K562 (cell line): ENCODE measurements around the gene FASTKD1.

ENCODE experiments used
- CBX5 ChIP-seq: IDR thresholded peaks from 2 replicates; pipeline ENCODE4 v1.6.1; 2014; ENCODE audit warnings: low read depth, borderline replicate concordance
- CXXC5 ChIP-seq: fragments of 250-450 bp; sonication (Bioruptor Pico); IDR thresholded peaks from 2 replicates; pipeline ENCODE4 v1.8.0; 2022; ENCODE audit warnings: inconsistent platforms, mild to moderate bottlenecking, moderate library complexity
- EP300 ChIP-seq: IDR thresholded peaks from 2 replicates; pipeline ENCODE4 v1.6.1; 2012; ENCODE audit warnings: low read length, improper control_type of control experiment
- EZH2 ChIP-seq: IDR thresholded peaks from 2 replicates; pipeline ENCODE4 v1.6.1; 2012; ENCODE audit warnings: low read depth, mild to moderate bottlenecking, inconsistent platforms, low read length, borderline replicate concordance
- FOXM1 ChIP-seq, 2 experiments: fragments of 450-650 bp in 1 of 2; sonication (generic) in 1 of 2; formaldehyde crosslinking in 1 of 2; IDR thresholded peaks; 2 replicates each; pipeline versions ENCODE4 v1.6.1 to v1.9.0; 2017 to 2022; ENCODE audit warnings: low read depth in 2 of 2, mild to moderate bottlenecking in 2 of 2, missing genetic modification reagents in 1 of 2, moderate library complexity in 1 of 2
- MTF1 ChIP-seq: fragments of 250-450 bp; sonication (Bioruptor Pico); IDR thresholded peaks from 2 replicates; pipeline ENCODE4 v1.9.0; 2021; ENCODE audit warnings: moderate library complexity, mild to moderate bottlenecking, inconsistent platforms, borderline replicate concordance
- NR2C2 ChIP-seq, 2 experiments: fragments of 200-800 bp in 1 of 2; sonication (Bioruptor generic) in 1 of 2; sonication (generic) in 1 of 2; formaldehyde crosslinking in 1 of 2; IDR thresholded peaks; 2 replicates each; pipeline versions ENCODE4 v1.6.1 to v1.8.0; 2016 to 2022; ENCODE audit warnings: mild to moderate bottlenecking in 1 of 2, missing compliant biosample characterization in 1 of 2, missing genetic modification characterization in 1 of 2, missing genetic modification reagents in 1 of 2
- POLR2A ChIP-seq: fragments of 450-650 bp; conservative IDR thresholded peaks from 2 replicates; pipeline ENCODE4 v1.6.1; 2016
- POLR3A ChIP-seq: IDR thresholded peaks from 2 replicates; pipeline ENCODE4 v1.6.1; 2011; ENCODE audit warnings: borderline replicate concordance, mild to moderate bottlenecking, moderate library complexity; ENCODE audit not compliant: insufficient read length, insufficient read depth; ENCODE audit errors: extremely low read depth
- RBM15 ChIP-seq: fragments of 200-400 bp; formaldehyde crosslinking; IDR thresholded peaks from 2 replicates; pipeline ENCODE4 v1.6.1; 2018; ENCODE audit warnings: mild to moderate bottlenecking, low read length, moderate library complexity; ENCODE audit not compliant: insufficient read depth
- ZNF121 ChIP-seq: sonication (generic); formaldehyde crosslinking; conservative IDR thresholded peaks from 2 replicates; pipeline ENCODE4 v1.8.0; 2022; ENCODE audit warnings: missing genetic modification reagents
- ZNF274 ChIP-seq: IDR thresholded peaks from 2 replicates; pipeline ENCODE4 v1.6.1; 2011; ENCODE audit warnings: low read depth, mild to moderate bottlenecking, low read length, moderate library complexity, borderline replicate concordance
- TF ChIP-seq, protein P1 (sequence below), 3 experiments: IDR thresholded peaks in 2 of 3; conservative IDR thresholded peaks in 1 of 3; 2 replicates each; pipeline ENCODE4 v1.5.1; 2011 to 2012; ENCODE audit warnings: low read length in 3 of 3, mild to moderate bottlenecking in 3 of 3, control low read depth in 2 of 3, improper control_type of control experiment in 1 of 3, inconsistent platforms in 1 of 3, low read depth in 1 of 3, mixed read lengths in 1 of 3, moderate library complexity in 1 of 3; ENCODE audit not compliant: insufficient read depth in 2 of 3
- TF ChIP-seq, protein P2 (sequence below): fragments of 450-650 bp; formaldehyde crosslinking; IDR thresholded peaks from 2 replicates; pipeline ENCODE4 v1.4.0; 2022; ENCODE audit warnings: missing genetic modification characterization

DNA sequence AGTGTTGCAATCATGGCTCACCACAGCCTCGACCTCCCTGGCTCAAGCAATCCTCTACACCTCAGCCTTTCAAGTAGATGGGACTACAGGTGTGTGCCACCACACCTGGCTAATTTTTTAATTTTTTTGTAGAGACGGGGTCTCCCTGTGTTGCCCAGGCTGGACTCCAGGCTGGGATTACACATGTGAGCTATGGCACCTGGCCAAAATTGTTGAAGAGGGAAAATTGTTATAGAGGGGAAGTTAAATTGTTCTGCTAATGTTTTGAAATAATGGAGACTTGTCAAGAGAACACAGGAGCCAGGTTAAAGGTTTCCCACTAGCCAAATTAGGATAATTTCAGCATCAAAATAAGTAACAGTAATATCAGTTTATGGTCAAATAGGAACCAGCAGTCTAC is 35.6 kb upstream of the FASTKD1 start:
- TF ChIP-seq, protein P1, sequence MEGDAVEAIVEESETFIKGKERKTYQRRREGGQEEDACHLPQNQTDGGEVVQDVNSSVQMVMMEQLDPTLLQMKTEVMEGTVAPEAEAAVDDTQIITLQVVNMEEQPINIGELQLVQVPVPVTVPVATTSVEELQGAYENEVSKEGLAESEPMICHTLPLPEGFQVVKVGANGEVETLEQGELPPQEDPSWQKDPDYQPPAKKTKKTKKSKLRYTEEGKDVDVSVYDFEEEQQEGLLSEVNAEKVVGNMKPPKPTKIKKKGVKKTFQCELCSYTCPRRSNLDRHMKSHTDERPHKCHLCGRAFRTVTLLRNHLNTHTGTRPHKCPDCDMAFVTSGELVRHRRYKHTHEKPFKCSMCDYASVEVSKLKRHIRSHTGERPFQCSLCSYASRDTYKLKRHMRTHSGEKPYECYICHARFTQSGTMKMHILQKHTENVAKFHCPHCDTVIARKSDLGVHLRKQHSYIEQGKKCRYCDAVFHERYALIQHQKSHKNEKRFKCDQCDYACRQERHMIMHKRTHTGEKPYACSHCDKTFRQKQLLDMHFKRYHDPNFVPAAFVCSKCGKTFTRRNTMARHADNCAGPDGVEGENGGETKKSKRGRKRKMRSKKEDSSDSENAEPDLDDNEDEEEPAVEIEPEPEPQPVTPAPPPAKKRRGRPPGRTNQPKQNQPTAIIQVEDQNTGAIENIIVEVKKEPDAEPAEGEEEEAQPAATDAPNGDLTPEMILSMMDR (IDR thresholded peaks at IDR 0.05 in 2 of 3, conservative IDR thresholded peaks at IDR 0.05 in 1 of 3; ENCODE audit: insufficient read depth in 2 of 3, low read depth in 1 of 3, low read length in 3 of 3): no peak
- TF ChIP-seq POLR3A: no peak
- no peak for TF ChIP-seq CXXC5 (CRISPR knock-in tag)
- TF ChIP-seq RBM15: no peak
- TF ChIP-seq CBX5: no peak
- TF ChIP-seq FOXM1 (IDR thresholded peaks at IDR 0.05; ENCODE audit: low read depth): no peak
- TF ChIP-seq FOXM1 (CRISPR knock-in tag; IDR thresholded peaks at IDR 0.05; ENCODE audit: low read depth): no peak
- no peak for TF ChIP-seq POLR2A
- TF ChIP-seq EZH2: no peak
- no peak for TF ChIP-seq NR2C2 (CRISPR knock-in tag; IDR thresholded peaks at IDR 0.05)
- no peak for TF ChIP-seq NR2C2 (tag; IDR thresholded peaks at IDR 0.05)
- TF ChIP-seq, protein P2, sequence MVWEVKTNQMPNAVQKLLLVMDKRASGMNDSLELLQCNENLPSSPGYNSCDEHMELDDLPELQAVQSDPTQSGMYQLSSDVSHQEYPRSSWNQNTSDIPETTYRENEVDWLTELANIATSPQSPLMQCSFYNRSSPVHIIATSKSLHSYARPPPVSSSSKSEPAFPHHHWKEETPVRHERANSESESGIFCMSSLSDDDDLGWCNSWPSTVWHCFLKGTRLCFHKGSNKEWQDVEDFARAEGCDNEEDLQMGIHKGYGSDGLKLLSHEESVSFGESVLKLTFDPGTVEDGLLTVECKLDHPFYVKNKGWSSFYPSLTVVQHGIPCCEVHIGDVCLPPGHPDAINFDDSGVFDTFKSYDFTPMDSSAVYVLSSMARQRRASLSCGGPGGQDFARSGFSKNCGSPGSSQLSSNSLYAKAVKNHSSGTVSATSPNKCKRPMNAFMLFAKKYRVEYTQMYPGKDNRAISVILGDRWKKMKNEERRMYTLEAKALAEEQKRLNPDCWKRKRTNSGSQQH (CRISPR knock-in tag): no peak
- no peak for TF ChIP-seq EP300
- no peak for TF ChIP-seq ZNF274
- no peak for TF ChIP-seq MTF1 (CRISPR knock-in tag)
- no peak for TF ChIP-seq ZNF121
